GM21619 (cell line): ENCODE measurements around the gene BLTP3B.
"Not testable (repeated sequence)": the region's sequence is repeated elsewhere in the genome, so short reads cannot be mapped to it uniquely, and the experiment has no call there.

Experiments used
- ATAC-seq: cut with Tn5 transposase; IDR thresholded peaks from one replicate; pipeline ENCODE4 v1.9.1; 2021; ENCODE audit not compliant: unreplicated experiment

BLTP3B gene, protein sequence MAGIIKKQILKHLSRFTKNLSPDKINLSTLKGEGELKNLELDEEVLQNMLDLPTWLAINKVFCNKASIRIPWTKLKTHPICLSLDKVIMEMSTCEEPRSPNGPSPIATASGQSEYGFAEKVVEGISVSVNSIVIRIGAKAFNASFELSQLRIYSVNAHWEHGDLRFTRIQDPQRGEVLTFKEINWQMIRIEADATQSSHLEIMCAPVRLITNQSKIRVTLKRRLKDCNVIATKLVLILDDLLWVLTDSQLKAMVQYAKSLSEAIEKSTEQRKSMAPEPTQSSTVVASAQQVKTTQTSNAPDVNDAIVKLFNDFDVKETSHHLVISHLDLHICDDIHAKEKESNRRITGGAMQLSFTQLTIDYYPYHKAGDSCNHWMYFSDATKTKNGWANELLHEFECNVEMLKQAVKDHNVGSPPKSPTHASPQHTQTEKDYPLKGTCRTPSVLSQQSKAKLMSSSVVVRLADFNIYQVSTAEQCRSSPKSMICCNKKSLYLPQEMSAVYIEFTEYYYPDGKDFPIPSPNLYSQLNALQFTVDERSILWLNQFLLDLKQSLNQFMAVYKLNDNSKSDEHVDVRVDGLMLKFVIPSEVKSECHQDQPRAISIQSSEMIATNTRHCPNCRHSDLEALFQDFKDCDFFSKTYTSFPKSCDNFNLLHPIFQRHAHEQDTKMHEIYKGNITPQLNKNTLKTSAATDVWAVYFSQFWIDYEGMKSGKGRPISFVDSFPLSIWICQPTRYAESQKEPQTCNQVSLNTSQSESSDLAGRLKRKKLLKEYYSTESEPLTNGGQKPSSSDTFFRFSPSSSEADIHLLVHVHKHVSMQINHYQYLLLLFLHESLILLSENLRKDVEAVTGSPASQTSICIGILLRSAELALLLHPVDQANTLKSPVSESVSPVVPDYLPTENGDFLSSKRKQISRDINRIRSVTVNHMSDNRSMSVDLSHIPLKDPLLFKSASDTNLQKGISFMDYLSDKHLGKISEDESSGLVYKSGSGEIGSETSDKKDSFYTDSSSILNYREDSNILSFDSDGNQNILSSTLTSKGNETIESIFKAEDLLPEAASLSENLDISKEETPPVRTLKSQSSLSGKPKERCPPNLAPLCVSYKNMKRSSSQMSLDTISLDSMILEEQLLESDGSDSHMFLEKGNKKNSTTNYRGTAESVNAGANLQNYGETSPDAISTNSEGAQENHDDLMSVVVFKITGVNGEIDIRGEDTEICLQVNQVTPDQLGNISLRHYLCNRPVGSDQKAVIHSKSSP (N-terminal part only)

DNA sequence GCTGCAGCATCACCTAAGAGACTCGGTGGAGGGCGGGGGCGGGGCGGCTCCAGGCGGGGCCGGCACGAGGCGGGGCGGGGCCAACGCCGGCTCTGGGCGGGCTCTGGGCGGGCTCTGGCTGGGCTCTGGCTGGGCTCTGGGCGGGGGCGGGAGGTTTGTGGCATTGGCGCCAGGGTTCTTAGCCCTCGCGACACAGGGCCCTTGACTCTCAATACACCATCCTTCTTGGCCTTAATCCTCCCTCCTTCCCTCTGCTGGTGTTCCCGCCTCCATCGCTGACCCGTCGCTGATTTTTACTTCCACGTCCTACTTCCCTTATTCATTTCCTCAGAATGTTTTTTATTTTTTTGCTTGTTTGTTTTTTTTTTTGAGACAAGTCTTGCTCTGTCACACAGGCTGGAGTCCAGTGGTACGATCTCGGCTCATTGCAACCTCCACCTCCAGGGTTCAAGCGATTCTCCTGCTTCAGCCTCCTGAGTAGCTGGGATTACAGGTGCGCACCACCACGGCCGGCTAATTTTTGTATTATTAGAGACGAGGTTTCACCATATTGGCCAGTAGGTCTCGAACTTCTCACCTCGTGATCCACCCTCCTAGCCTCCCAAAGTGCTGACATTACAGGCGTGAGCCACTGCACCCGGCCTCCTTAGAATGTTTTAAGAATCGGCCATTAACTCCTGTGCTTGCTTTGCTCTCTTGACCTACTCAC lies at the start of gene BLTP3B:
Gene BLTP3B, minus strand, starts transcription at position 24 of the 709 bp plus-strand sequence. CDS start 239 bp downstream, outside the sequence.
- ATAC-seq, result peak; percentile 76

DNA sequence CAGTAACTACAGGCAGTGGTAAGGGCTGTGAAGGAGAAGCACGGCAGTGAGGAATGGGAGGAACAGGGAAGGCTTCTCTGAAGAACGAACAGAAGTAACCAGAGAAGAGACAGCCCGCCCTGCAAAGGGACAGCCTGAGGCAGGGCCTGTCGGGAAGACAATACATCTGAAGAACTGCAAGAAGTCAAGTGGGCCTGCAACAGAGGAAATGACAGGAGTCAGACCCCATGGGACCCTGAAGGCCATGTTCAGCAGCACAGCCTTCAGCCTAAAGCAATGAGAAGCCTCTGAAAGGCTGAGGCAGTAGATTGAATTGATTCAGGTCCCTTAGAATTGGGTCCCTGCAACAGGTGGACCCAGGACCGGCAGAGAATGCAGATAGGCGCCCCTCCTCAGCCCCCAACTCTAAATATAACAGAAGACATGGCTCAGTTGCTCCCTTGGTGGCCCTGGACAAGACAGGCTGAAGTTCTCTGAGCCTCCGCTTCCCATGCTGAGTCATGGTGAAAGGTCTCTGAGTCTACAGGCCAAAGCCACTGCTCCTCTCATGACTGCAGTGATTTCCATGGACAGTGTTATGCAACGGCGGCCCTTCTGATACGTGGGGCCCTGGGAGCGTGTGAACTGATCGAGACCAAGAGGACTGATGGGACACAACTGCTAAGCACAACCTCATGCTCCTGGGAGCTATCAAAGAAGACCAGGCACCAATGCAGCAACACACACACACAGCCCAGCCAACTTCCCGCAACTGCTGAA lies 47.1 kb upstream of the BLTP3B start:
- ATAC-seq, result no peak

DNA sequence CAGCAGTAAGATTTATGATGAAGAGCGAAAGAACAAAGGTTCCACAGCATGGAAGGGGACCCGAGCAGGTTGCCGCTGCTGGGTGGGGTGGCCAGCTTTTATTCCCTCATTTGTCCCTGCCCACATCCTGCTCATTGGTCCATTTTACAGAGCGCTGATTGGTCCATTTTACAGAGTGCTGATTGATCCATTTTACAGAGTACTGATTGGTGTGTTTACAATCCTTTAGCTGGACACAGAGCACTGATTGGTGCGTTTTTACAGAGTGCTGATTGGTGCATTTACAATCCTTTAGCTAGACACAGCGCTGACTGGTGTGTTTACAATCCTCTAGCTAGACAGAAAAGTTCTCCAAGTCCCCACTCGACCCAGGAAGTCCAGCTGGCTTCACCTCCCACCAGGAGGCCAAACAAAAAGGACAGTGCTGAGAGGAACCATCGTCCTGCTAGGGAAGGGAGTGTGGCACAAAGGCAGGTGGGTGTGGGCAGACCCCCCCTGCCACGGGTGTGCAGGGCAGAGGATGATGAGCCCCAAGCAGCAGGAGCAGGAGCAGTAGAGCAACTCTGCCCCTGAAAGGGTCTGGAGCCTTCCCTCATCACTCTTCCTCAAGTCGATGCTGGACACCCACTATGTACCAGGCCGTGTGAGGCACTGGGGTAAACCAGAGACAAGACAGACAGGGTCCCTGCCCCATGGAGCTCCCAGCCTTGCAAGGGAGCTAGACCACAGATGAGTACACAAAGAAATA lies 46.4 kb upstream of the BLTP3B start:
- not testable (repeated sequence) for ATAC-seq

DNA sequence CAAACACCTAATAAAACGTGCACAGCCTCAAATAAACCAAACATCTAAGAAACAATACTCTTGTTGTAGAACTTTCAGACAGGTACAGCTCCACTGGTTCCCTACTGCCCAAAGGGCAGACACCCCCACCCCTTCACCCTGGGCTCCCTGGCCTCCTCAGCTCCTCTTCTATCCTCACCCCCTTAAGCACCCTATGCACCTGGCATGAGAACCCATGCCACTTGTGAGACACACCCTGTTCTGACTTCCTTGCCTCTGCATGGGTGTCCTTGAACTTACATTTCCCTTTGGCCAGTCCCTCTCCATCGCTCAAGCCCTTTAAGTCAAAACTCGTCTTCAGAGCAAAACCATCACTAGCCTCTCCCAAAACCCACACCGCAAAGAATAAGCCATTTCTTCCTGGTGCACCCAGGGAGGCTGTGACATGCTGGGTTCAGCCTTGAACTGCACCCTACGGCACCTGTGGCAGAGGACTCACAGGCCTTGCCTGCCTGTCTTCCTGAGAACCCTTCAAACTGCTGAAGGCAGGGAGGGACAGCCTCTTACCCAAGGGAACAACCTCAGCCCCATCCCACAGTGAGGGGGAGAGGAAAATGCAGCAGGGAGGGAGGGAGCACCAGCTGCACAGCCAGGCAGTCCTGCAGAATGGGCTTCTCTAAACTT lies 45.3 kb upstream of the BLTP3B start:
- no peak for ATAC-seq

DNA sequence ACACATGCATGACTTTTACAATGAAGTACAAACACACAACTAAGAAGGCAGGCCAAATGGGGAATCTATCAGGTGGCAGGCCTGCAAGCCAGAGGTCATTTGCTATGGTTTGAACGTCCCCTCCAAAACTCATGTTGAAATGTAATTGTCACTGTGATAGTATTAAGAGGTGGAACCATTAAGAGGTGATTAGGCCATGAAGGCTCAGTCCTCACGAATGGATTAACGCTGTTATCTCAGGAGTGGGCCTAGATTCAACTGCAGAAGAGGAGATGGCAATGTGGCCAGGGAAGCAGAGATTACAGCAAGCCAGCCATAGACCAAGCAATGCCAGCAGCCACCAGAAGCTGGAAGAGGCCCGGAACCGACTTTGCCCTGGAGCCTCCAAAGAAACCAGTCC lies 44.4 kb upstream of the BLTP3B start:
- ATAC-seq, result no peak

DNA sequence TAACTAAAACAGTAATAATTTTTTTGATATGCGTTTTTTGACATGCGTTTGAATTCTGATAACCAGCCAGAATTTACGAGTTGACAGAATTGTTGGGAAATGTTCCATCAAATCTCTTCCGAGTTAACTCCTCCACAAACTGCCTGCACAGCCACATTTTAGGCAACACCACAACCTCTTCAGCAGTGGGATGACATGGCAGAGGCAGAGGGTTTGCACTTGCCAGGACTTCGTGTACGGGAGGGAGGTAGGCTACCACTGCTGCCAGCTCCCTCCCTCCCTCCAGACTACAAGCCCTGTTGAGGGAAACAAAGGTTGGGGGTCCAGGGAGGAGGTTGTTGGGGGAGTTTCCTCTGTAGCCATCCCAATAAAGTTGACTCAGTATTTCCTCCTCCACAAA lies 43.4 kb upstream of the BLTP3B start:
- no peak for ATAC-seq

DNA sequence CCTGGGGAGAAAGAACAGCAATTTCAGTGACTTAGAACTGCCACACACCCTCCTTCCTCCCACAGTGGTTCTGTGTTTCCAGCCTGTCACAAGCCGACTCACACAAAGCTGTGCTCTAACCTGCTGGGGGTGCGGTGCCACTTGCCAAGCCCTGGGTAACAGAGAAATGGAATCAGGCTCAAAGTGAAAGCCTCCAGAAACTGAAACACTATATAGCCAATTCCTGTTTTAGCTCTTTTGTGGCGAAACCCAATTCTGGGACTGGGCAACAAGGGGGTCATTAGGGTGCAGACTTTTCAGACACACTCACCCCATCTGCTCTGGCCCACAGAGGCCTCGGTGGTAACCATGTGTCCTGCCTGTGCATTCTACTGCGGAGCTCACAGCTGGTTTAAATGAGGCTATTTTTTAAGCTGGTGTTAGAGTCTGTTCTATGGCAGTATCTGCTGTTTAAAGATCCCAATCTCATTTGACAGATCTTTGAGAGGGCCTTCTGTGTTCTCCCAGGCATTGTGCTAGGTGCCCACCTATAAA lies 42.8 kb upstream of the BLTP3B start:
- peak; percentile 78 for ATAC-seq

DNA sequence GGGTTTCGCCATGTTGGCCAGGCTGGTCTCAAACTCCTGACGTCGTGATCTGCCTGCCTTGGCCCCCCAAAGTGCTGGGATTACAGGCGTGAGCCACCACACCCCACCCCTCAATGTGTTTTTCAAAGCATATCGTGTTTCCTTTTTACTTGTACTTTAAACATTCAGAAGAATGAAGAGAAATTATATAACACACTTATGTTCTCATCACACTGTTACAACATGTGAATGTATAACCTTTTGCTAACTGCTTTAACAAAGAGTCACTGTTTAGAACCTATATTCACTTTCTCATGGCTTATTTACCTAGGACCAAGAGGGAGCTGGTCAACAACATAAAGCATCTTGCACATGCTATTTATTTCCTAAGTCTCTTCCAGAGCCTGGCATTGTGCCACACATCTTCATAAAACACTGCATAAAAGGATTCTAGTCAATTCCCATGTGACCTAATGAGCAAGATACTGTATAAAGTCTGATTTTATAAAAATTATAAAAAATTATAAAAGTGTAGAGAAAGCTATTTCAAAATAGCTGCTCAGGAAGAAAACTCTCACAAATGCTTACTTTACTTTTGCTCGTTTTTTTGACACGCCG lies 42.0 kb upstream of the BLTP3B start:
- ATAC-seq, result no peak

DNA sequence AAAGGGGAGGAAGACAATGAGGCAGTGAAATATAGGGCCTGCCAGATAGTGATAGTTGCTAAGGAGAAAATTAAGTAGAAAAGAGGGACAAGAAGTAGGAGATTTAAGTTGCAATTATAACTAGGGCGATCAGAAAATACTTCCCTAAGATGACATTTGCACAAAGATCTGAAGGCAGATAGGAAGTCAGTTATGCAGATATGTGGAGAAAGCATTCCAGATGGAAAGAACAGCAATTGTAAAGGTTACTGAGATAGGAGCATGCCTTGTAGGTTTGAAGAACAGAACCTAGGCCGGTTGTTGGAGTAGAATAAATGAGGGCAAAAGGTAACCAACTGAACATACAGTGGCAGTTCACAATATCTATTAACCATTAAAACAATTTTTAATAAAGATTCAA lies 36.6 kb upstream of the BLTP3B start:
- ATAC-seq, result no peak

DNA sequence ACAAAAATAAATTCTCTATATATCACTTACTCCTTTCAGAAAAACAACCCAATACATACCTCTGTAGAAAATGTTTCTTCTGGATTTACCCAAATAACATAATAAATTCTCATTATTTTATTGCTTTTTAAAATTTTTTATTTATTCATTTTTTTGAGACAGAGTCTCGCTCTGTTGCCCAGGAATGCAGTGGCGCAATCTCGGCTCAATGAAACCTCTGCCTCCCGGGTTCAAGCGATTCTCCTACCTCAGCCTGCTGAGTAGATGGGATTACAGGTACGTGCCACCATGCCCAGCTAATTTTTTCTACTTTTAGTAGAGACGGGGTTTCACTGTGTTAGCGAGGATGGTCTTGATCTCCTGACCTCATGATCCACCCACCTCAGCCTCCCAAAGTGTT lies 33.8 kb upstream of the BLTP3B start:
- ATAC-seq, result not testable (repeated sequence)

DNA sequence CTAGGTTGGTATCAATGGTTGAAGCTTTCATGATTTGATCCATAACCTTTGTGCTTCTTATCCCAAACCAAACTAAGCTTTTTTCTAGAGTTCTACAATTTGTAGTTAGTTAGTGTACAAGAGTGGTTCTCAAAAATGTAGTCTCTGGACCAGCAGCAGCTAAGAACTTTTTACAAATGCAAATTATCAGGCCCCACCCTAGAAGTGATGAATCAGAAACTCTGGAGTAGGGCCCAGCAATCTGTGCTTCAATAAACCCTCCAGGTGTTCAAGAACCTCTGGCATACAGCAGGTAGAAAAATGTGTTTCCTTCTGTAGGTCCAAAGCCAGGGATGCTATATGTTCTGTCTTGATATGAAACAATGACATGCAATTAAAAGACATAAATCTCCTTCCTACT lies 31.8 kb upstream of the BLTP3B start:
- ATAC-seq, result no peak

DNA sequence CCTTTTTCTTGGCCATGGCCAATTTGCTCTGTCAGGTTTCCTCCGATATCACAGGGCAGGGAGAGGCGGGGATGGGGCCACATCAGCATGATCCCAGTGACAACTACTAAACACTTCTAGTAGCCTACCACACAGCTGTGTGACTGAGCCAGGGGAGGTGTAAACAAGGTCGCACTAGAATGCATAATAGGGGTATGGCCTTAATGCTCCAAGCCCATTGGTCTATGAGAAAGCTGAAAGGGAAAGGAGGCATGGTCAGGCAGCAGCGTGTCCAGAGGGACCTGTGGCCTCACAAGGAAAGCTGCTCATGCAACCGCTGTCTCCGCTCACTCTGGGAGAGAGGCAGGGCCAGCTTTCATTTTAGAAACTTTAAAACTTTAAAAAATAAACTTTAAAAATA lies 30.4 kb upstream of the BLTP3B start:
- no peak for ATAC-seq

DNA sequence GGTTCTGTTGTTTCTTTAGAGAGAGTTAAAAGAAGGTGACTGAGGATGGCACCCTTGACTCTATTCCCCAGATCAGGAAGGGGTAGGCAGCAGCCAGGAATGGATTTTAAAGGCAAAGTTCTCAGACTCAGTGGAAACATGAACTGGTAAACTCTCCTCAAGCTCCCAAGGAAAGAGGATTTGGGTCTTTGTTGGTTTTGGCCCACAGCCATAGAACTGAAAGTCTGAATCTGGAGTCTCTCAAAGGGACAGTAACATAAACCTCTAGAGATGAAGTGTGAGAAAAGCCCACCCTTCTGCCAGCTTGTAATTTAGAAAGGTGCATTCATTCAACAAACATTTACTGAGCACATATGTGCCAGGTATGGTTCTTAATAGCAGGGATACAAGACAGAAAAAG lies 28.6 kb upstream of the BLTP3B start:
- no peak for ATAC-seq

DNA sequence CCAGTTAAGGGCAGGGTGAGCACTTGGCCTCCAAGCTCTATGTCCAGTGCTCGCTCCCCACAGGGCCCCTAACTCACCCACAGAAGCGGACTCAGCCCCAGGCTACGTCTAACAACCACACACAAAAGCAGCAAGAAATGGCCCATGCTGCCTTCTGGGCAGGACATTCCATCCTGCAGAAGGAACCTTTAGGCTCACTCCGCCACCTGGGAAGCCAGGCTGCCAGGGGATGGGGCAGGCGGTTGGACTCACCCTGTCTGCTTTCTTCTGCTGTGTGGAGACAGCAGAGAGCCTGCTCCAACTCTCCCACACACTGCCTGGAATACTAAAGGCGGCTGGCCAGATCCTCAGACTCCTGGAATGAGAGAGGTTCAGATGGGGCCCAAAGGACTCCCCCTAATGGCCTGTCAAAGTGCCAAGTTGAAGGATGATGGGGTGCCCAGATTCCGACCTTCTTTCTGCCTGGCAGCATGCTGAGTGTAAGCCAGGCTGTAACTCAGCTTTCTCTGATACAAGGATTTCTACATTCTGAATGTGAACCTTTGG lies 27.7 kb upstream of the BLTP3B start:
- ATAC-seq, result no peak

DNA sequence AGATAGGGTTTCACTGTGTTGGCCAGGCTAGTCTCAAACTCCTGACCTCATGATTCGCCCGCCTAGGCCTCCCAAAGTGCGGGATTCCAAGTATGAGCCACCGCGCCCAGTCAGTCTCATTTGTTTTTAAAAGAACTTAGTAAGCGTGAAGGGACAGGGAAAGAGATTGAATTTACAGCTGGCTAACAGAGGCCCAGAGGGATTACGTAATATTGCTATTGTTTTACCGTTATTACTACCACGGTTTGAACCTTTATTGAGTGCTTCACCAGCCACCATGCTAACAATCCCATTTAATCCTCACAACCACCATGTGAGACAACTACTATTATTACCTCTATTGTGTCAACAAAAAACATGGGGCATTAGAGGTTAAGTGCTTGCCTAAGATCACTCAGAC lies 26.7 kb upstream of the BLTP3B start:
- ATAC-seq, result no peak

DNA sequence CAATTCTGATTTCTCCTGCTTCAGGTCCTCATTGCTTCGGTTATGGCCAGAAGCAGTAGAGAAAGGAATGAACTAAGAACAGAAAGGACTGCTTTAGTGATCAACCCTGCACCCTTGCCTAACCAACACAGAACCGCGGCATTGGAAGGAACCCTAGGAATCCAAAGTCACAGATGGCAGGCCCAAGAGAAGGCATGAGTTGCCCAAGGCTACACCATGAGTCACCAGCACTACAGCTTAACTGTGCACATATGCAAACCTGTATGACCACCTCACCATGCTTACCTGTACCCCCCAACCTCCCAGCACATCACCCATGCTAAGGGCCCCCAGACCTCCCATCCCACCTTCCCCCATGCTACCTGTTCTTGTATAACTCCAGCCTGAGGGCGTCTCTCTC lies 25.9 kb upstream of the BLTP3B start:
- ATAC-seq, result no peak

DNA sequence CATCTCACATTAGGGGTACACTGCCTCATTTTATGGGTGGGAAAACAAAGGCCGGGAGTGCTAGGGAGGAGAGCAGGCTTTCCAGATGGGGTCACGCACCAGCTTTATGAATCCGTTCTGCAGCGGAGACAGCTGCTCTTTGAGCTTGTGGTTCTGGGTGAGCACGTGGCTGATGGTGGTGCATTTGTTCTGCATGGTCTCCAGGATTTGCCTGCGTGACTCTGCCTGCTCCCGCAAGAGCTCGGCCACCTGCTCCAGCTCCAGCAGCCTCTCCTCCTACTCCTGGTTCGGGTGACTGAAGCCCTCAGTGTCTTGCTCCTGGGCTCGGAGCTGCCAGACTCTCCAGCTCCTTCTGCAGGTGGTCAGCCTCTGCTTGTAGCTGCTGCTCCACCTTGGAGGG lies 23.6 kb upstream of the BLTP3B start:
- ATAC-seq, result no peak

DNA sequence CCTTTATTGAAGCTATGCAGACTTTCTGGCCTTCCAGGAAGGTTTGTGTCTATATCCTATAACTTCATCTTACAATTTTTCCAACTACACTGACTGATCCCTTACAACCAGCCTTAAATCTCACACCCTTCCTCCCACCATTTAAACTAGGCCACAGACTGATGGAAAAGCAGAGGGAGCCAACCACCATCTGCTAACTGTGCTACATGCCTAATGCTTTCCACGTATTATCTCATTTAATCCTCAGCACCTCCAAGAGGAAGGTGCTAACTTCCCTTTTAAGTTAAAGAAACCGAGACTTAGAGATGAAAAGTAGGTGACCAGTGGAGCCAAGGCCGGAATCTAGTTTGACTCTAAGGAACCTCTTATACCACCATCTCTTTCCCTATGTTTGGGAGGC lies 22.7 kb upstream of the BLTP3B start:
- no peak for ATAC-seq
